GM12875 (cell line): ENCODE results near the gene ASPHD1.
"Not testable (repeated sequence)": the region's sequence is repeated elsewhere in the genome, so short reads cannot be mapped to it uniquely, and the experiment has no call there.

Experiments used
- H3K4me3 ChIP-seq: one replicate; pipeline ENCODE4 v1.5.1; 2011; ENCODE audit warnings: low read depth, low read length, control low read depth
- CTCF ChIP-seq: IDR thresholded peaks from 2 replicates; pipeline ENCODE4 v1.5.1; 2011; ENCODE audit warnings: low read depth, mild to moderate bottlenecking, control low read depth, inconsistent platforms, low read length, moderate library complexity, borderline replicate concordance; ENCODE audit not compliant: insufficient read depth

Gene ASPHD1

GRCh38 chr16:29858974-29859373 lies 41.3 kb upstream of the ASPHD1 start:
- no peak for TF ChIP-seq CTCF

GRCh38 chr16:29860218-29860617 lies 40.1 kb upstream of the ASPHD1 start:
- no peak for TF ChIP-seq CTCF
- H3K4me3 ChIP-seq: no peak overlapping the region

More at GRCh38 chr16:29858974-29859373, 41.3 kb upstream of the ASPHD1 start:
- no peak overlapping the region for H3K4me3 ChIP-seq

GRCh38 chr16:29862383-29862883 lies 37.9 kb upstream of the ASPHD1 start:
- peak overlapping the region; percentile 77 for H3K4me3 ChIP-seq
- TF ChIP-seq CTCF: no peak

GRCh38 chr16:29862884-29863668 lies 37.2 kb upstream of the ASPHD1 start, which contains the start of gene CDIPT:
CDIPT (minus strand) TSS chr16:29863226; CDS start chr16:29862857, 369 bp downstream.
- H3K4me3 ChIP-seq: peak within 1 kb of the TSS; percentile 77
- TF ChIP-seq CTCF: peak; percentile 90

GRCh38 chr16:29863669-29863984 lies 36.7 kb upstream of the ASPHD1 start:
- no peak overlapping the region for H3K4me3 ChIP-seq
- TF ChIP-seq CTCF: no peak

GRCh38 chr16:29864205-29864604 lies 36.1 kb upstream of the ASPHD1 start:
- no peak for TF ChIP-seq CTCF
- H3K4me3 ChIP-seq: no peak overlapping the region

- H3K4me3 ChIP-seq: no peak overlapping the region
- TF ChIP-seq CTCF: no peak
These were observed 31.8 kb upstream of the ASPHD1 start for GRCh38 chr16:29868396-29869009.

- not testable (repeated sequence) for H3K4me3 ChIP-seq
These were observed 31.2 kb upstream of the ASPHD1 start for GRCh38 chr16:29869067-29869466.
